ENCODE data around the gene KIF6. TPM values are rescaled to one million over a fixed set of nuclear protein-coding genes. Genes with fewer than 3 reads are reported as not detected.

KIF6 gene
- total RNA-seq, 1 experiment from 2014 or later: not detected

- H4K20me1 ChIP-seq (ENCODE audit: insufficient read depth): no peaks in the 10 kb centered on the region
- no peaks in the 10 kb centered on the region for H3K36me3 ChIP-seq (ENCODE audit: control insufficient read depth in 1 of 2, insufficient read depth in 2 of 2, low read length in 2 of 2)
- BruUV-seq (replicated peaks): no TSS peak
- H3K79me2 ChIP-seq (ENCODE audit: insufficient read depth, low read length): no peaks in the 10 kb centered on the region
- H3K27me3 ChIP-seq (ENCODE audit: insufficient read depth, low read length): peaks cover 54% of the 10 kb centered on the region
- RAD21 ChIA-PET (ENCODE audit: low non-redundant PET in 1 of 2, low total read pairs in 2 of 2, uncharacterized antibody in 2 of 2, unreplicated experiment in 2 of 2): no interaction called here
- H3K4me3 ChIP-seq (replicated peaks in 1 of 2; ENCODE audit: low read depth in 1 of 2, low read length in 2 of 2): no peak overlapping the region
- H3K9ac ChIP-seq (ENCODE audit: low read length): no peak overlapping the region
- DNase-seq (ENCODE audit: low read depth, low spot score): no peak
- no peak overlapping the region for H2AFZ ChIP-seq (ENCODE audit: low read depth, low read length, poor library complexity, severe bottlenecking)
- intact Hi-C loops (cut with micrococcal nuclease): no loop called here
- no peaks in the 10 kb centered on the region for H3K9me2 ChIP-seq (ENCODE audit: insufficient read depth)
- no peaks in the 10 kb centered on the region for H3K4me1 ChIP-seq (ENCODE audit: control insufficient read depth in 1 of 2, insufficient read depth in 2 of 2, low read length in 2 of 2)
- no peak overlapping the region for H3K4me2 ChIP-seq (ENCODE audit: low read length)
- ATAC-seq: no peak
- CTCF ChIA-PET: no interaction called here
- H3K27ac ChIP-seq (ENCODE audit: low read depth, low read length): no peak overlapping the region
- POLR2A ChIA-PET: no interaction called here
- H3K9me3 ChIP-seq (ENCODE audit: control insufficient read depth in 1 of 2, insufficient read depth in 1 of 2, low read depth in 1 of 2, low read length in 2 of 2): no peaks in the 10 kb centered on the region
- TF ChIP-seq POLR2A (IDR thresholded peaks at IDR 0.05; ENCODE audit: borderline replicate concordance, extremely low read depth, insufficient read depth, insufficient read length) (no peak), EZH2 (IDR thresholded peaks at IDR 0.05) (no peak), ELF1 (IDR thresholded peaks at IDR 0.05; ENCODE audit: borderline replicate concordance, low read depth) (no peak), ZFX (IDR thresholded peaks at IDR 0.05) (no peak), FOSL1 (IDR thresholded peaks at IDR 0.05; ENCODE audit: low read depth) (no peak), EGR1 (IDR thresholded peaks at IDR 0.05; ENCODE audit: low read depth) (no peak), CTCF (IDR thresholded peaks at IDR 0.05 in 2 of 3, conservative IDR thresholded peaks at IDR 0.05 in 1 of 3; ENCODE audit: borderline replicate concordance in 1 of 3, insufficient read depth in 1 of 3, low read depth in 2 of 3, low read length in 2 of 3) (no peak), SP1 (IDR thresholded peaks at IDR 0.05; ENCODE audit: low read depth) (no peak), ZNF274 (IDR thresholded peaks at IDR 0.05; ENCODE audit: low read depth, low read length) (no peak), CBX3 (IDR thresholded peaks at IDR 0.05; ENCODE audit: low read depth) (no peak), ZBTB33 (IDR thresholded peaks at IDR 0.05; ENCODE audit: extremely low read depth, insufficient replicate concordance, low read length) (no peak), CEBPB (IDR thresholded peaks at IDR 0.05; ENCODE audit: low read depth) (no peak), SIN3A (IDR thresholded peaks at IDR 0.05; ENCODE audit: low read depth) (no peak), YY1 (IDR thresholded peaks at IDR 0.05; ENCODE audit: extremely low read depth, insufficient replicate concordance, low read depth, low read length) (no peak), REST (IDR thresholded peaks at IDR 0.05; ENCODE audit: low read depth) (no peak), EZH2phosphoT487 (IDR thresholded peaks at IDR 0.05; ENCODE audit: borderline replicate concordance) (no peak), SRF (IDR thresholded peaks at IDR 0.05; ENCODE audit: low read depth) (no peak)
These were observed 394.7 kb downstream of the KIF6 start for GRCh38 chr6:39330476-39330875.
